Fibroblast of mammary gland (primary cell): ENCODE measurements around the gene UGT1A8.
"Not testable (repeated sequence)": the region's sequence is repeated elsewhere in the genome, so short reads cannot be mapped to it uniquely, and the experiment has no call there.

ENCODE experiments used
- DNase-seq: peaks from one replicate; pipeline ENCODE4 v3.0.0-alpha.2; 2010; ENCODE audit warnings: low read depth
- H3K4me3 ChIP-seq: 2 replicates; pipeline ENCODE4 v1.5.1; 2011; ENCODE audit warnings: low read depth, mild to moderate bottlenecking, low read length, moderate library complexity; ENCODE audit not compliant: control insufficient read depth
- TF ChIP-seq, protein P1 (sequence below): conservative IDR thresholded peaks from 2 replicates; pipeline ENCODE4 v1.5.1; 2011; ENCODE audit warnings: low read depth, low read length, inconsistent platforms; ENCODE audit not compliant: control insufficient read depth, insufficient read depth

Gene UGT1A8

DNA sequence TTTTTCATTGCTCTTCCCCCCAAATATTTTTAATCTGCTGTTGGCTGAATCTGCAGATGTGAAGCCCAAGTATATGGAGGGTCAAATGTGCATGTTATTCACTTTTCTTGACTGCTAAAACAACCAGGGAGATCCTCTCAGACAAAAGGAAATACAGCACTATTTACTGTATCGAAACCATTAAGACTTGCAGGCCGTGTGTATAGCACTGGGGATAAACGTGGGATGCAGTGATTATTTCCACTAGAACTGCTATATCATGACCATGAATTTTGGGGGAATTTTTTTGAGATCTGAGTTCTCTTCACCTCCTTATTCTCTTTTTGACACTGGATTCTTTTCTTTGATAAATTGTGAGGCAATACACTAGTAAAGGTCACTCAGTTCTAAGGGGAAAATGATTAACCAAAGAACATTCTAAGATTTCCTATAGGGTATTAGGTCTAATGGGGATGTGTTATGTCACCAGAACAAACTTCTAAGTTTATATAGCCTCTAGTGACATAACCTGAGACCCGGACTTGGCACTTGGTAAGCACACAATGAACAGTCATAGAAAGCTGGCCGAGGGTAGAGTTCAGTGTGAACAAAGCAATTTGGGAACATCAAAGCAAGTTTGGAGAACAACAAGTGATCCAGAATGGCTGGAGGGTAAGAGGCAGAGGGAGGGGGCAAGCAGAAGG is 127.8 kb downstream of the UGT1A8 start:
- H3K4me3 ChIP-seq, result no peak overlapping the region
- TF ChIP-seq, protein P1, sequence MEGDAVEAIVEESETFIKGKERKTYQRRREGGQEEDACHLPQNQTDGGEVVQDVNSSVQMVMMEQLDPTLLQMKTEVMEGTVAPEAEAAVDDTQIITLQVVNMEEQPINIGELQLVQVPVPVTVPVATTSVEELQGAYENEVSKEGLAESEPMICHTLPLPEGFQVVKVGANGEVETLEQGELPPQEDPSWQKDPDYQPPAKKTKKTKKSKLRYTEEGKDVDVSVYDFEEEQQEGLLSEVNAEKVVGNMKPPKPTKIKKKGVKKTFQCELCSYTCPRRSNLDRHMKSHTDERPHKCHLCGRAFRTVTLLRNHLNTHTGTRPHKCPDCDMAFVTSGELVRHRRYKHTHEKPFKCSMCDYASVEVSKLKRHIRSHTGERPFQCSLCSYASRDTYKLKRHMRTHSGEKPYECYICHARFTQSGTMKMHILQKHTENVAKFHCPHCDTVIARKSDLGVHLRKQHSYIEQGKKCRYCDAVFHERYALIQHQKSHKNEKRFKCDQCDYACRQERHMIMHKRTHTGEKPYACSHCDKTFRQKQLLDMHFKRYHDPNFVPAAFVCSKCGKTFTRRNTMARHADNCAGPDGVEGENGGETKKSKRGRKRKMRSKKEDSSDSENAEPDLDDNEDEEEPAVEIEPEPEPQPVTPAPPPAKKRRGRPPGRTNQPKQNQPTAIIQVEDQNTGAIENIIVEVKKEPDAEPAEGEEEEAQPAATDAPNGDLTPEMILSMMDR, result no peak
- DNase-seq, result no peak

DNA sequence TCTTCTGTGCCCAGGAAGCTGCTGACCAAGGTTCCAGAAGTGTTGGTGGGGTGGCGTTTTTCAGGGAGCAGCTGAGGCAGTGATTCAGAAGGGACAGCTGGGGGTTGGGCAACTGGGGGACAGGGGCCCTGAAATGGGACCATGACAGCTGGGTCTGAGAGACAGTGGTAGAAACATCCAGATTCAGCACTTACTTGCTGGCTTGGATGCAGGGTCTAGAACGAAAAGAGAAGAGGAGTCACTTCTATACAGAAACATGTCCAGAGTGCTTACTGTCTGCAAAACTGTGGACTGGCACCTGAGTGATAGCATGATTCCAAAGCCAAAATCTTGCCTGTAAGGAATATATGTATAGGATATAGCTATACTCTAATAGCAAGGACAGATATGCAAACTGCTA is 128.4 kb downstream of the UGT1A8 start:
- not testable (repeated sequence) for H3K4me3 ChIP-seq, DNase-seq

DNA sequence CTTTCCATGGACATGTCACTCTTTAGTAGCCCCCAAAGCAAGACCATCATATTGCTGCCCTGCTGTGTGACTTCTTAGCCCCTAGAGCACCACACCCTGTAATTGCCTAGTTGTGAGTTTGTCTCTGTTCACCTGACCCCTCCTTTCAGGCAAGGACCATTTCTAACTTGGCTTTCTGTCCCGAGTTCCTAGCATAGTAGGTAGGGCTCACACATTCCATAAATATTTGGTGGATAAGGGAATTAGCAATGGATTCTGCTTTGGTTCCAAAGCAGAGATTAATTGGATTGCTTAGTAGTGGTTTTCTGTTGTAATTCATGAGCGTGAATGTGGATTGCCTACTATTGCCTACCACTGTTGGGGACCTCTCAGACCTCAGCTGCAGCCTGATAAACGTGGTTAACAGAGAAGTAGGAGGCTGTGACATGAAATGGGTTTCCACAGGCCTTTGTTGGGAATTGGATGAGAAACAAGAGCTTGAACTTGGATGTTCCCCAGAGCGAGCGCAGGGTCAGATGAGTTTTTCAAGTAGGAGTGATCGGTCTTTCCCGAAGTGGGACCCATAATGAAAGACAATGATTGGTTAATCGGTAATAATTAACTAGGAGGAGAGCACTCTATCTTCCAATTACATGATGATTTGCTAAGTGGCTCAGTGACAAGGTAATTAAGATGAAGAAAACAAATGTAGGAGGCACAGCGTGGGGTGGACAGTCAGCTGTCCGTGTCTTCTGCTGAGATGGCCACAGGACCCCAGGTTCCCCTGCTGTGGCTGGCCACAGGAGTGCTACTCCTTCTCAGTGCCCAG is 129.2 kb downstream of the UGT1A8 start:
- H3K4me3 ChIP-seq, result no peak overlapping the region
- DNase-seq, result no peak
- TF ChIP-seq, protein P1, result no peak

DNA sequence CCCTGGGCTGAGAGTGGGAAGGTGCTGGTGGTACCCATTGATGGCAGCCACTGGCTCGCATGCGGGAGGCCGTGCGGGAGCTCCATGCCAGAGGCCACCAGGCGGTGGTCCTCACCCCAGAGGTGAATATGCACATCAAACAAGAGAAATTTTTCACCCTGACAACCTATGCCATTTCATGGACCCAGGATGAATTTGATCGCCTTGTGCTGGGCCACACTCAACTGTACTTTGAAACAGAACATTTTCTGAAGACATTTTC is 129.8 kb downstream of the UGT1A8 start:
- no peak for DNase-seq
- no peak overlapping the region for H3K4me3 ChIP-seq
- TF ChIP-seq, protein P1, result no peak

DNA sequence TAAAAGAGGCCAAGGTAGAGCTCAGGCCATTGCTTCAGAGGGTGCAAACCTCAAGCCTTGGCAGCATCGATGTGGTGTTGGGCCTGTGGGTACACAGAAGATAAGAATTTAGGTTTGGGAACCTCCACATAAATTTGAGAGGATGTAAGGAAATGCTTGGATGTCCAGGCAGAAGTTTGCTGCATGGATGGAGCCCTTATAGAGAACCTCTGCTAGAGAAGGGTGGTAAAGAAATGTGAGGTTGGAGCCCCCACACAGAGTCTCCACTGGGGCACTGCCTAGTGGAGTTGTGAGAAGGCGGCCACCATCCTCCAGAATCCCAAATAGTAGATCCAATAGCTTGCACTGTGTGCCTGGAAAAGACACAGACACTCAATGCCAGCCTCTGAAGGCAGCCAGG is 133.3 kb downstream of the UGT1A8 start:
- not testable (repeated sequence) for DNase-seq, H3K4me3 ChIP-seq

DNA sequence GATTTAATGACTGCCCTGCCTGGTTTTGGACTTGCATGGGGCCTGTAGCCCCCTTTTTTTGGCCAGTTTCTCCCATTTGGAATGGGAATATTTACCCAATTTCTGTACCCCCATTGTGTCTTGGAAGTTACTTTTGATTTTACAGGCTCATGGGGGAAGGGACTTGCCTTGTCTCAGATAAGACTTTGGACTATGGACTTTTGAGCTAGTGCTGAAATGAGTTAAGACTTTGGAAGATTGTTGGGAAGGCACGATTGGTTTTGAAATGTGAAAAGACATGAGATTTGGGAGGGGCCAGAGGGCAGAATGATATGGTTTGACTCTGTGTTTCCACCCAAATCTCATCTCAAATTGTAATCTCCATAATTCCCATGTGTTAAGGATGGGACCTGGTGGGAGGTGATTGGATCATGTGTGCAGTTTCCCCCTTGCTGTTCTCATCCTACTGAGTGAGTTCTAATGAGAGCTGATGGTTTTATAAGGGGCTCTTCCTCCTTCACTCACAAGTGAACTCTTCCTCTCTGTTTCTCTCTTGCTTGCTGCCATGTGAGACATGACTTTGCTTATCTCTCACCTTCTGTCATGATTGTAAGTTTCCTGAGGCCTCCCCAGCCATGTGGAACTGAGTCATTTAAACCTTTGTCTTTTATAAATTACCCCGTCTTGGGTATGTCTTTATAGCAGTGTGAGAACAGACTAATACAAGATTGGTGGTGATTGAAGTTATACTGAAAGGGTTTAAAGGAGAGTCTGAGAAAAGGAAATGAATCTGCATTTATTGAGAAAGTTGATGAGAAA is 134.0 kb downstream of the UGT1A8 start:
- H3K4me3 ChIP-seq, result not testable (repeated sequence)

DNA sequence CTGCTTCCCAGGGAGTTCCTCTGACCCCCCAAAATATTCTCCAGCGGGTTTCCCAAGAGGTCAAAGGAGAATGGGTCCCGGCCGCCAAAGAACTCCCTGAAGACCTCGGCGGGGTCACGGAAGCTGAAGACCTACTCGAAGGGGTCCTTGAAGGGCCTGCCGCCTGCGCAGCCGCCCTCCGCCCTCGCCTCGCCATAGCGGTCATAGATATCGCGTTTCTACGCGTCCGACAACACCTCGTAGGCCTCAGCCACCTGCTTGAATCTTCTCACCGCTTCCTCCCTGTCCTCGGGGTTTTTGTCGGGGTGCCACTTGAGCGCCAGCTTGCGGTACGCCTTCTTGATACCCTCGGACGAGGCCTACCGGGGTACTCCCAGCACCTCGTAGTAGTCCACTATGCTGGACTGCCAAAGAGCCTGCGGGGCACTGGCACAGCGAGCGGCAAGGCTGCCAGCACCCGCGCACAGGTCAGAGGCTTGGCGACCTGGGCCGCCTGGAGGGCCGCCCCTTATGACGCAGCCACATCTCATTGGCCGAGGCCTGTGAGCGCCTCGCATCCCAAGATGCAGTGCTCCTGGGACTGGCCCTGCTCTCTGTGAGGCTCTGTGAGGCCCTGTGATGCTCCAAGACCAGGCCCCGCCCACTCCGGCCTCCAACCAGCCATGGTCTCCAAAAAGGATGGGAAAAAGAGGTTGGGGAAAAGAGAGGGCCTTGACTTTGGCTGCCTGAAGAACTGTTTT is 137.6 kb downstream of the UGT1A8 start:
- no peak for DNase-seq
- no peak overlapping the region for H3K4me3 ChIP-seq
- TF ChIP-seq, protein P1, result no peak

More for the DNA sequence above, 134.0 kb downstream of the UGT1A8 start:
- DNase-seq, result not testable (repeated sequence)
